ENCODE measurements around the gene MROH2A.

DNA sequence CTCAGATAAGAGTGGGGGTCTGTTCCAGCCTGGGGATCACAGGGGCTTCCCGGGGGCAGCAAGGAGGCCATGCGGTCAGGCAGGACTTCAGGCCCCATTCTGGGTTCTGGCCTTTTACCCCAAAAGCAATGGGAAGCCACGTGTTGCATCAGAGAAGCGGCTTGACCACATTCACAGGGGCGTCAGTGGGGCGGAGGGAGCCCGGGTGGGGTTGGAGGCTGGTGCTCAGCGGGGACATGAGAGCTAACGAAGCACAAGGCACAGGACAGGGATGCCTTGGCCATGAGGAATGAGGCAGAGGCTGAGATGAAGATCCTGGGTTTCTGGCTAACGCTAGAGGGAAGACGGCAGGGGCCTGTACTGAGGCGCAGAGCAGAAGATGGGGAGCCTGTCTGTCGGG, 70.1 kb downstream of the MROH2A start:
- no peak for TF ChIP-seq EZH2 (IDR thresholded peaks at IDR 0.05; ENCODE audit: insufficient read depth, poor library complexity, severe bottlenecking)
- TF ChIP-seq EZH2phosphoT487 (IDR thresholded peaks at IDR 0.05; ENCODE audit: insufficient read depth, low read depth): no peak
